ENCODE measurements around the gene HPCAL1.

GRCh38 chr2:10405448-10405847 is 102.7 kb downstream of the HPCAL1 start:
- TF ChIP-seq POLR2AphosphoS5 (IDR thresholded peaks at IDR 0.05; ENCODE audit: low read depth, low read length) (no peak), POLR2A (IDR thresholded peaks at IDR 0.05; ENCODE audit: low read depth, low read length) (no peak), TAF1 (IDR thresholded peaks at IDR 0.05; ENCODE audit: low read depth, low read length) (no peak)

Measured in GM12891 (cell line).